Head of caudate nucleus (tissue), 42 donors: ENCODE results near the gene PCCA.
"Not testable (repeated sequence)": the region's sequence is repeated elsewhere in the genome, so short reads cannot be mapped to it uniquely, and the experiment has no call there.

ENCODE experiments used
- DNase-seq, 42 donors: peaks; one replicate each; pipeline versions ENCODE4 v3.0.0 to v3.0.0-alpha.2; 2020 to 2021; ENCODE audit warnings: mixed read lengths in 7 of 42
- intact Hi-C: fragments of 100-400 bp; cut with DNase I; formaldehyde crosslinking; loops from one replicate; pipeline ENCODE4 v1.15.0; 2022

PCCA gene

GRCh38 chr13:100565286-100565685 lies 476.4 kb downstream of the PCCA start:
- DNase-seq = no peak
- intact Hi-C loops = no loop called here

GRCh38 chr13:100566543-100566942 lies 477.6 kb downstream of the PCCA start:
- DNase-seq = no peak

GRCh38 chr13:100573121-100573520 lies 484.2 kb downstream of the PCCA start:
- DNase-seq = peak; percentile 37 to 94 (median 80)
- intact Hi-C loops = no loop called here

More at GRCh38 chr13:100566543-100566942, 477.6 kb downstream of the PCCA start:
- intact Hi-C loops = no loop called here

GRCh38 chr13:100577239-100577638 lies 488.3 kb downstream of the PCCA start:
- DNase-seq, intact Hi-C loops: not testable (repeated sequence)
